Measurements from ENCODE around the gene ANKZF1. TPM values are rescaled to one million over a fixed set of nuclear protein-coding genes. Genes with fewer than 3 reads are reported as not detected.

The ANKZF1 gene
- total RNA-seq, 1 donor from 2014 or later = 46.3 TPM

- FAIRE-seq (no peak), DNase-seq (ENCODE audit: low read depth) (no peak)
- Histone ChIP-seq H3K27me3 (ENCODE audit: control insufficient read depth, insufficient read depth, low read length) (no peaks in the 10 kb centered on the region), H3K4me3 (ENCODE audit: low read depth, low read length) (peak overlapping the region; percentile 93), H3K36me3 (ENCODE audit: control insufficient read depth, insufficient read depth, low read length) (peaks cover 23% of the 10 kb centered on the region)
- no peak for TF ChIP-seq CTCF (IDR thresholded peaks at IDR 0.05; ENCODE audit: insufficient read depth, low read length, severe bottlenecking)
These were observed 22.1 kb downstream of the ANKZF1 start for GRCh38 chr2:219251656-219252055.

GRCh38 chr2:219252084-219252483 is 22.5 kb downstream of the ANKZF1 start:
- peak; percentile 18 for TF ChIP-seq CTCF (IDR thresholded peaks at IDR 0.05; ENCODE audit: insufficient read depth, low read length, severe bottlenecking)
- DNase-seq (ENCODE audit: low read depth) (peak; percentile 75), FAIRE-seq (no peak)
- peak overlapping the region; percentile 93 for H3K4me3 ChIP-seq (ENCODE audit: low read depth, low read length)
- no peaks in the 10 kb centered on the region for H3K27me3 ChIP-seq (ENCODE audit: control insufficient read depth, insufficient read depth, low read length)
- H3K36me3 ChIP-seq (ENCODE audit: control insufficient read depth, insufficient read depth, low read length) = peaks cover 23% of the 10 kb centered on the region

GRCh38 chr2:219252570-219252899 is 22.9 kb downstream of the ANKZF1 start:
- no peak for DNase-seq (ENCODE audit: low read depth)
- TF ChIP-seq CTCF (IDR thresholded peaks at IDR 0.05; ENCODE audit: insufficient read depth, low read length, severe bottlenecking) = no peak
- Histone ChIP-seq H3K36me3 (ENCODE audit: control insufficient read depth, insufficient read depth, low read length) (peaks cover 23% of the 10 kb centered on the region), H3K4me3 (ENCODE audit: low read depth, low read length) (peak overlapping the region; percentile 93), H3K27me3 (ENCODE audit: control insufficient read depth, insufficient read depth, low read length) (no peaks in the 10 kb centered on the region)
- FAIRE-seq = no peak

GRCh38 chr2:219252900-219253752 is 23.5 kb downstream of the ANKZF1 start, which contains the start of gene TUBA4B:
Gene TUBA4B (plus strand): TSS chr2:219253243. CDS start chr2:219253408, 165 bp downstream.
- FAIRE-seq (no peak), DNase-seq (ENCODE audit: low read depth) (peak; percentile 46)
- H3K4me3 ChIP-seq (ENCODE audit: low read depth, low read length) = peak within 1 kb of the TSS; percentile 93
- H3K27me3 ChIP-seq (ENCODE audit: control insufficient read depth, insufficient read depth, low read length) = no peaks in the 10 kb centered on the region
- TF ChIP-seq CTCF (IDR thresholded peaks at IDR 0.05; ENCODE audit: insufficient read depth, low read length, severe bottlenecking) = no peak
- H3K36me3 ChIP-seq (ENCODE audit: control insufficient read depth, insufficient read depth, low read length) = peaks cover 21% of the 10 kb centered on the region

GRCh38 chr2:219253753-219254589 is 24.4 kb downstream of the ANKZF1 start, which contains the start of gene TUBA4A:
Gene TUBA4A (minus strand): TSS chr2:219253918. CDS start chr2:219253858, 60 bp downstream.
- DNase-seq (ENCODE audit: low read depth) (peak; percentile 61), FAIRE-seq (no peak)
- Histone ChIP-seq H3K36me3 (ENCODE audit: control insufficient read depth, insufficient read depth, low read length) (peaks cover 17% of the 10 kb centered on the region), H3K4me3 (ENCODE audit: low read depth, low read length) (peak within 1 kb of the TSS; percentile 93), H3K27me3 (ENCODE audit: control insufficient read depth, insufficient read depth, low read length) (no peaks in the 10 kb centered on the region)
- peak; percentile 10 for TF ChIP-seq CTCF (IDR thresholded peaks at IDR 0.05; ENCODE audit: insufficient read depth, low read length, severe bottlenecking)
